Smooth muscle cell (in vitro differentiated cells): Measurements from ENCODE around the gene FIZ1. TPM values are rescaled to one million over a fixed set of nuclear protein-coding genes. Genes with fewer than 3 reads are reported as not detected.

Source experiments
- DNase-seq: peaks from one replicate; lab custom pipeline; 2025; ENCODE audit not compliant: unreplicated experiment; lab: John Stamatoyannopoulos, UW
- H2AFZ ChIP-seq: fragments of 200-600 bp; sonication (generic); 2 replicates; pipeline ENCODE4 v1.6.0; 2016; ENCODE audit warnings: antibody characterized with exemption, low read depth, mild to moderate bottlenecking
- H3F3A ChIP-seq: fragments of 200-600 bp; sonication (generic); 2 replicates; pipeline ENCODE4 v1.6.0; 2017; ENCODE audit warnings: antibody characterized with exemption, low read depth
- H3K27ac ChIP-seq: fragments of 200-600 bp; sonication (generic); 2 replicates; pipeline ENCODE4 v1.5.1; 2016; ENCODE audit warnings: low read depth, mild to moderate bottlenecking
- H3K27me3 ChIP-seq: fragments of 200-600 bp; sonication (generic); 2 replicates; pipeline ENCODE4 v1.6.1; 2016; ENCODE audit warnings: low read depth, mild to moderate bottlenecking
- H3K36me3 ChIP-seq: fragments of 200-600 bp; sonication (generic); 2 replicates; pipeline ENCODE4 v1.5.1; 2016; ENCODE audit warnings: low read depth
- H3K4me1 ChIP-seq: fragments of 200-600 bp; sonication (generic); 2 replicates; pipeline ENCODE4 v1.5.1; 2016; ENCODE audit warnings: low read depth
- H3K4me2 ChIP-seq: fragments of 200-600 bp; sonication (generic); 2 replicates; pipeline ENCODE4 v1.6.0; 2016; ENCODE audit warnings: mild to moderate bottlenecking
- H3K4me3 ChIP-seq: fragments of 200-600 bp; sonication (generic); 2 replicates; pipeline ENCODE4 v1.5.1; 2016; ENCODE audit warnings: mild to moderate bottlenecking
- H3K79me2 ChIP-seq: fragments of 200-600 bp; sonication (generic); 2 replicates; pipeline ENCODE4 v1.6.0; 2016; ENCODE audit warnings: low read depth, mild to moderate bottlenecking
- H3K9ac ChIP-seq: fragments of 200-600 bp; sonication (generic); 2 replicates; pipeline ENCODE4 v1.6.0; 2016; ENCODE audit warnings: low read depth
- H3K9me3 ChIP-seq: fragments of 200-600 bp; sonication (generic); replicated peaks from 2 replicates; pipeline ENCODE4 v1.5.1; 2016; ENCODE audit warnings: low read depth
- H4K20me1 ChIP-seq: fragments of 200-600 bp; sonication (generic); 2 replicates; pipeline ENCODE4 v1.6.0; 2016; ENCODE audit warnings: low read depth
- CTCF ChIP-seq: fragments of 200-600 bp; sonication (generic); IDR thresholded peaks from 2 replicates; pipeline ENCODE4 v1.5.1; 2017; ENCODE audit warnings: borderline replicate concordance, mild to moderate bottlenecking, antibody characterized with exemption; ENCODE audit not compliant: insufficient read depth, poor library complexity, severe bottlenecking
- WGBS: methylation state at CpG from one replicate; pipeline ENCODE4 v1.1.7; 2016; ENCODE audit warnings: low lambda C conversion rate; 5-methylcytosine and 5-hydroxymethylcytosine counted together
- polyA plus RNA-seq: library from polyadenylated mRNA; unstranded; fragments of >200 nt; fragmentation: Nextera tagmentation; extraction: Ambion mirVana; gene quantifications from 2 replicates; pipeline ENCODE4 v1.2.1, GENCODE V29; 2016
- total RNA-seq: library from RNA; depleted of rRNA; stranded (reverse); fragments of >200 nt; gene quantifications from 2 replicates; pipeline ENCODE4 v1.2.3, GENCODE V29; 2014

Gene FIZ1
- total and polyA plus RNA-seq, 2 experiments from 2014 or later = 10.4 to 17.7 TPM

DNA sequence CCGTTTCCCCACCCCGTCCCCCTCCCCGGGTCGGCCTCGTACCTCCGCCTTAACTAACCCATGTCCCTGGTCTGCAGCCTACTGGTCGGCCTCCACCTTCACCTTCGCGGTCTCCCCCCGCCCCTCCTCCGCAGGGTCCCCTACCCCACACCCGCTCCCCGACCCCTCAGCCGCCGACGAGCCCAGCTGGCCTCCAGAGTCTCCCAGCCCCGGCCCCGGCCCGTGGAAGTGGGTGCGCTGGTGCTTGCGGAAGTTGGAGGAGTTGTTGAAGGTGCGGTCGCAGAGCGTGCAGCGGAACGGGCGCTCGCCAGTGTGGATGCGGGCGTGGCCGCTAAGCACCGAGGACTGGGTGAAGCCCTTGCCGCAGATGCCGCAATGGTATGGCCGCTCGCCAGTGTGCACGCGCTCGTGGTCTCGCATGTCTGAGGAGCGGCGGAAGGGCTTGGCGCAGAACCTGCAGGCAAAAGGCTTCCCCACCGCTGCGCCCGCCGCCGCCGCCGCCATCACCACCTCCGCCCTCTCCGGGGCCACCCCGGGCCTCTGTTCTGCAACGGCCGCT, 22.4 kb upstream of the FIZ1 start:
- no peak overlapping the region for H3K27ac ChIP-seq
- no peaks in the 10 kb centered on the region for H3K27me3 ChIP-seq
- no peaks in the 10 kb centered on the region for H3K9me3 ChIP-seq
- H3K4me1 ChIP-seq = no peaks in the 10 kb centered on the region
- no peak overlapping the region for H2AFZ ChIP-seq
- H3K79me2 ChIP-seq = no peaks in the 10 kb centered on the region
- H4K20me1 ChIP-seq = peaks cover 8% of the 10 kb centered on the region
- DNase-seq = no peak
- H3F3A ChIP-seq = peaks cover 12% of the 10 kb centered on the region
- H3K4me2 ChIP-seq = no peak overlapping the region
- no peaks in the 10 kb centered on the region for H3K36me3 ChIP-seq
- WGBS = 97% methylated on average over 19 of the region's 55 CpGs
- no peak for TF ChIP-seq CTCF
- no peak overlapping the region for H3K4me3 ChIP-seq
- H3K9ac ChIP-seq = no peak overlapping the region

- Histone ChIP-seq H3K4me1 (no peaks in the 10 kb centered on the region), H3K27ac (no peak overlapping the region), H3F3A (peaks cover 12% of the 10 kb centered on the region), H4K20me1 (peaks cover 8% of the 10 kb centered on the region), H3K27me3 (no peaks in the 10 kb centered on the region), H3K36me3 (no peaks in the 10 kb centered on the region), H2AFZ (no peak overlapping the region), H3K4me3 (no peak overlapping the region), H3K9ac (no peak overlapping the region), H3K4me2 (no peak overlapping the region), H3K79me2 (no peaks in the 10 kb centered on the region), H3K9me3 (no peaks in the 10 kb centered on the region)
- WGBS = 98% methylated on average over 9 of the region's 9 CpGs
- no peak for TF ChIP-seq CTCF
- no peak for DNase-seq
Measured at GRCh38 chr19:55621205-55621672, 21.9 kb upstream of the FIZ1 start.

- Histone ChIP-seq H4K20me1 (peaks cover 8% of the 10 kb centered on the region), H3K4me3 (no peak overlapping the region), H3K27me3 (no peaks in the 10 kb centered on the region), H3K79me2 (no peaks in the 10 kb centered on the region), H3K36me3 (no peaks in the 10 kb centered on the region), H3F3A (peaks cover 12% of the 10 kb centered on the region), H3K4me1 (no peaks in the 10 kb centered on the region), H2AFZ (no peak overlapping the region), H3K9ac (no peak overlapping the region), H3K27ac (no peak overlapping the region), H3K4me2 (no peak overlapping the region), H3K9me3 (no peaks in the 10 kb centered on the region)
- no peak for DNase-seq
- 97% methylated on average over 12 of the region's 12 CpGs for WGBS
- TF ChIP-seq CTCF = no peak
Measured at GRCh38 chr19:55620410-55621204, 21.3 kb upstream of the FIZ1 start.
